ENCODE data around the gene KCNE4.

Gene KCNE4

DNA sequence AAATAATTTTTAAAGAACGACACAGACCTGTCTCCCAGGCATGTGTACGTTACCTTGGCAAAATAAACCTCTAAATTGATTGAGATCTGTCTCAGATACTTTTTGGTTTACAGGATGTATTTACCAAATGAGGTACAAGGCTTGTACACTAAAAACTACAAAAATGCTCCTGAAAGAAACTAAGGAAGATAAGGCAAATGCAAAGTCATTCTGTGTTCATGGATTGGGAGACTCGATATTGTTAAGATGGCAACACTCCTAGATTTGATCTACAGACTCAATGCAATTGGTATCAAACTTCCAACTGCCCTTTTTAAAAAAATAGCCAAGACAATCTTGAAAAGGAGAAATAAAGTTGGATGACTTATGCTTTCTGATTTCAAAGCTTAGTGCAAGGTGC, 11.5 kb upstream of the KCNE4 start:
- no peak overlapping the region for H3K4me3 ChIP-seq (ENCODE audit: low read depth, low read length)

DNA sequence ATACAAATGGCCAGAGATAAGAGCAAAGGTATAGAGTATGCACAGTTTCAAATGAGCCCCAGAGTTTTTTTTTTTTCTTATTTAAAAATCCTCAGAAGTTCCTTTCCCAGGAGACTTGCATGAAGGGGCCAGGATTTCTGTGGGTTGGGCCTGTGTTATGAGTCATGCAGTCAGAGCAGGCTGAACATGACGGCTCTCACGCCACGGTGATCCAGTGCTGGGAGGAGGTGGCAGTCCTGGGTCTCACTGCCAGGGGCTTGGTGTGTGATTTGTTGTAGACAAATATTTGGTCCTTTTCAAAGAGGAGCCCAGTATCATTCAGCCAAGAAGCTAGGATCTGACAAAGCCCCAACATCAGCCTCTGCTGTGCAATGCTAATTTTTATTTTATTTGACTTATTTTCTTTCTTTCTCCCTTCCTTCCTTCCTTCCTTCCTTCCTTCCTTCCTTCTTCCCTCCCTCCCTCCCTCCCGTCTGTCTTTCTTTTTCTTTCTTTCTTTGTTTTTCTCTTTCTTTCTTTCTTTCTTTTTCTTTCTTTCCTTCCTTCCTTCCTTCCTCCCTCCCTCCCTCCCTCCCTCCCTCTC, 10.4 kb upstream of the KCNE4 start:
- no peak overlapping the region for H3K4me3 ChIP-seq (ENCODE audit: low read depth, low read length)

DNA sequence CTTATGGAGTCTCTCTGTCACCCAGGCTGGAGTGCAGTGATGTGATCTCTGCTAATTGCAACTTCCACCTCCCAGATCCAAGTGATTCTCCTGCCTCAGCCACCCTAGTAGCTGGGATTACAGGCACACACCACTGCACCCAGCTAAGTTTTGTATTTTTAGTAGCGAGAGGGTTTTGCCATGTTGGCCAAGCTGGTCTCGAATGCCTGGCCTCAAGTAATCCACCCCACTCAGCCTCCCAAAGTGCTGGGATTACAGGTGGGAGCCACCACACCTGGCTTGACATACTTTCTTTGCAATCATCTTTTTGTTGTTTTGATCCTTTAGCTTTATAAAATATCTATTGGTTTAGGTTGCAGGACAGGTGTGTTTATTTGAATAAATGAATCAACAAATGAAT, 9.7 kb upstream of the KCNE4 start:
- no peak overlapping the region for H3K4me3 ChIP-seq (ENCODE audit: low read depth, low read length)

DNA sequence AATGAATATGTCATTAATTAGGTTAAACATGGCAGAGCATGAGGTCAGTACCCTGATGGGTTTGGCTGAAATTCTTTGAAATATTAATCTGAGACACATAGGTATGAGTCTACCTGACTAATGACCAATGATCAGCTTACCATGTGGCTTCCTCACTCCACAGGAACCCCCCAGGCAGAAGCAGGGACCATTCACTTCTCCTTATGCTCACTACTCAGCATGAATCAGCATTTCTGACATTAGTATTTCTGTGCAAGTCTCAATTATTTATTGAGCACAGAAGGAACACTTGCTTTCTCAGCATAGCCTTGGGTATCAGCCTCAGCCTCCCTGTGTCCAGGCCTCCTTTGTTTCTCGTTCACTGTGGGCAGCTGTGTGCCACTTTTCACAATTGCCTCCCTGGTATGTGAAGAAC, 9.3 kb upstream of the KCNE4 start:
- H3K4me3 ChIP-seq (ENCODE audit: low read depth, low read length) = no peak overlapping the region

DNA sequence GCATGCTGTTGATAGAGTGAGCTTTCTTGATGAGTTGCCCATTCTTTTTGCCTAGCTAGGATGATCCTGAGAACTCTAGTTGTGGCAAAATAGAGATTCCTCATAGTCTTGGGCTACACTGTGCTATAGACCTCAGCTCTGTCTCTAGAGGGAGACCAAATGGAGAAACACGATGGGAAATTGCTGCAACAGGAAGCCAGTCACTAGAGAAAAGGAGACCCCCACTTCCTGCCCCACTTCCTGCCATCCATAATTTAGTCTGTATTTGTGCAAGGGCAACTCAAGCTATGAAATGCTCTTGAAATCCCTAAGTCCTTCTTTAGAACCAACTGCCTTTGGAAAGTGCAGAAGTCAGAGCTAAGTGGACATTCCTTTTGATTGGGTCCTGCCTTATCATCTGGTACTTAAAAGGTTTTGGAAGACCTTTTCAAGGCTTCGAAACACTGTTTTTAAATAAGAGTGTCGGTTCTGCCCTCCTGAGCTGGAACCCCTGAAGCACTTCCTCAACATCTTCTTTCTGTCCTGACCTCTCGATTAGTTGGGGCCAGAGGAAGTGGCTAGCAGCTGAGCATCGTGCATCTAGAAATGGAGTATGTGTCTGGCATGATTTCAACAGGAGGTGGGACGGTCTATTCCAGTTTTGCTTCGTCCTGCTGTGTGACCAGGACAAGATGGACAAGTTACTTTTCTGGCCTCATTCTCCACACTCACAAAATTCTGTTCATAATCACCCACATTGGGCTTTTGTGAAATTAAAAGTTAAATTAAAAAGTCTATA, 8.6 kb upstream of the KCNE4 start:
- H3K4me3 ChIP-seq (ENCODE audit: low read depth, low read length) = no peak overlapping the region

DNA sequence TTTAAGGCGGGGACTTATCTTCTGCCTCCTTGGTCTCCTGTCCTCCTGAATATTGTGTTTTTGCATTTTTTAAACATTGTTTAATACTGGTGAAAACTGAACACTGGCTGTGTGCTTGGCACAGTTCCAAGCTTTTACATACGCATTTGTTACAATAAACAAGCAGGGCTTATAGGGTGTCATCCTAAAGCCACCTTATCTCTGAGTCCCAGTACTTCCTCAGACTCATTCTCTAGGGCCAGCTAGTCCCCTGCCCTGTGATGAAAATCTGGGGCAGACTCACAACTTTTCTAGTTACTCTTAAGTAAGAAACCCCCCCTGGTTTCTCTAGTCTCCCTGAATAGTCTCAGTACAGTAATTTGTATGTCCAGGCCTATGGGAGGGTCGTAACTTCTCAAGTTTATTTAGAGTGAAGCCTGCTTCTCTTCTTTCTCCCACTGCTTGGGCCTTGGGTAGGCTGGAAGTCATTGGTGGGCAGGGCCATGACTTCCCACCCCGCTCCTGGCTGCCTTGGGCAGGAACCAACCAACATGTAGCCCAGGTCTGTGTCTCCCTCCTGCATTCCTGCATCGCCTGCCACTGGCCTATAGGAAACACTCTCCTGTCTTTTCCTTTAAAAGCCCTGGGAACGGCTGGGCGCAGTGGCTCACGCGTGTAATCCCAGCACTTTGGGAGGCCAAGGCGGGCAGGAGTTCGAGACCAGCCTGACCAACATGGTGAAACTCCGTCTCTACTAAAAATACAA, 7.7 kb upstream of the KCNE4 start:
- H3K4me3 ChIP-seq (ENCODE audit: low read depth, low read length) = no peak overlapping the region

DNA sequence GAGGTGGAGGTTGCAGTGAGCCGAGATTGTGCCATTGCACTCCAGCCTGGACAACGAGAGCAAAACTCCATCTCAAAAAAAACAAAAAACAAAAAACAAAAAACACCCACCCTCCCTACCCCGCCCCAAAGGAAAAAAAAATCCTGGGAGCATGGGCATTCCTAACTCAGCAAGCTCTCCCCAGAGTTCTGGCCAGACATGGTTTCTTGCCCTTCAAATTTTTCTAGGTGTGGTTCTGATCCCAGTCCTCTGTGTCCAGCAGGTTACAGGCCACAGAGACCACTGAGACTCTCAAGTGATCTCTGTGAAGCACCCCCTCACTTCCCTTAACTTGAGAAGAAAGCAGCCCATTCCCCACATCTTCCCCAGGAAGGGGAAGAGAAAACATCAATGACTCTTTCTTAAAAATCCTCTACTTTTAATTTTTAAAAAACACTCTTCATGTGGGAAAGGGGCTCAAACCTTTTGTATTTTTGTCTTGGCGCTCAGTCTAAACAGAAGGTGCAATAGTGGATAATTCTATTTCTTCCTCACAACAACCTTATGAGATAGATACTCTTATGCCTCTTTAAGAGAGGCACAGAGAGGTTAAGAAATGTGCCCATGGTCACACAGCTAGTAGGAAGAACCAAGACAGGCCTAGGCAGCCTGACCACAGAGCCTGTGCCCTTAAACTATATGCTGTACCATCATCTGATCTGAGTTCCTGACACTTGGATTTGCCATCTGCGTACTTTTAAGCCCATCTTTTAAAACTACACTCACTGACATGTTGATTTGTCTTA, 6.9 kb upstream of the KCNE4 start:
- no peak overlapping the region for H3K4me3 ChIP-seq (ENCODE audit: low read depth, low read length)

DNA sequence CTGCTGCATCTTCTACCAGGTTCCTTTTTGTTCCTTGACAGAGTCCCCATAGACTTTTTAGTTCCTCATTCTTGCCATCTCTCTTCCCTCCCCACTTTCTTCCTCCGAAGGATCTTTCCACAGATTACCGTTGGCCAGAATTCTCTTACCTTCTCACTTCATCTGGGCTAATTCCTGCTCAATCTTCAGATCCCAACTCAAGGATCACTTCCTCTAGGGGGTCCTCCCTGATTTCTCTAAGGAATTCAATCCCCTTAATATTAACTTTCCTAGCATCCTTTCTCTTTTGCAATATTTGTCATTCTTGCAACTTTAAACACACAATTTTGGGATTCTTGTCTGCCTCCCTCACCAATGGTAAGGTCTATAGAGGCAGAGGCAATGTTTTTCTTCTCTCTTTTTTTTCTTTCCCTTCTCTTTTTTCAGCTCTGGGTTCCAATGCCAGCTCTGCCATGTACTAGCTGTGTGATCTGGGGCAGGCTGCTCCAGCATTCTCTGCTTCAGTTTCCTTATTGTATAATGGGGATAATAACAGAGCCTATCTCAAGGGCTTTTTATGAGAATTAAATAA, 5.4 kb upstream of the KCNE4 start:
- no peak overlapping the region for H3K4me3 ChIP-seq (ENCODE audit: low read depth, low read length)

DNA sequence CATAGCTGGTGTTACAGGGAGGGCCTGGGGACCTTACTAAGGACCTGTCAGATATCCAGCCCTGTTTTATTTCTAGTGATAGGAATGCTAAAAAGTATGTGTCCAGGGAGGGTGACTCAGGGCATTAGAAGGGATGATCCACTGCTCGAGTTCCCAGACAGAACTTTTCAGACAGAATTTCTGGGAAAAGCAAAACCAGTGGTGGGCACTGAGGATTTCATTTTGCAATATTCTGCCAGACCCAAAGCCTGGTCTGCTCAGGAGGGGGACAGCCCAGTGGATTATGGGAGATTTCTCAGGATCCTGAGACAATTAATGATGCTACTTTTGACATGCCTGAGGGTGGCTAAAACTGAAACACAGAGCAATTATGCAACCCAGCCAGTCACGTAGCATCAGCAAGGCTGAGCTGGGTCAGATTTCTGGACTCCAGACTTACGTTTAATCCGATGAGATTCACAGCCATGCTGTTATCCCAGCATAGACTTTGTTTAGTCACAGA, 4.7 kb upstream of the KCNE4 start:
- H3K4me3 ChIP-seq (ENCODE audit: low read depth, low read length) = no peak overlapping the region

DNA sequence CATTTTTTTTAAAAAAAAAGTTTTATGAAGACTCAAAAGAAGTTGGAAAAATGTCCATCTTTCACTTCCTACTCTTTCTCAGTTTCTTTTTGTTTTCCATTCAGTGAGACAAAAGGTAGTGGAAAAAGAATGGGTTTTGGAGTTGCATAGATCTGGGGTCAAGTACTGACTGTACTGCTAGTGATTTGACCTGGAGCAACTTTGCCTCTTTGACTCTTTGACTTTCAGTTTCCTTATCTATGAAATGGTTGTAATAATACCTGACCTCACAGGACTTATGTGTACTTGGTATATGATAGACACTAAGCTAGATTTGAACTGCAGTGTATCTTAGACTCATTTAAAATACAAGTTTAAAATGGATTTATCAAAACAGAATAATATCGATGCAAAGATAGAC, 3.5 kb upstream of the KCNE4 start:
- H3K4me3 ChIP-seq (ENCODE audit: low read depth, low read length) = no peak overlapping the region

DNA sequence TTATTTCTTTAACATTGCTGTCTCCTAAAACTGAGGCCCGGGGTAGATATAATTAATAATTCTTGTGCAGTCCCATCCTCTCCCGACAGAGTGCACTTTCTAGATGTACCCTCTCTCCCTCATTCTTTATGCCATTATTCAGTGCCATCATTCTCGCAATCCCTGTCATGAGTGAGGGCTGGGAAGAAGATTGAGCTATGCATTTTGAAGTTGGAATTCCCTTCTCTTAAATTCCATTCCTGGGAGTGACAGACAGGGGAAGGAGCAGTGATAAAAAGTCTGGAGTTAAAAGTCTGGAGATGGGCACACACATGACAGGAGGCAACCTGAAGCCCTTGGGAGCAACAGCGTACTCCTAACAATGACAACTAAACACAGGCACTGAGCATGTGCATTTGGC, 2.6 kb upstream of the KCNE4 start:
- H3K4me3 ChIP-seq (ENCODE audit: low read depth, low read length) = no peak overlapping the region

DNA sequence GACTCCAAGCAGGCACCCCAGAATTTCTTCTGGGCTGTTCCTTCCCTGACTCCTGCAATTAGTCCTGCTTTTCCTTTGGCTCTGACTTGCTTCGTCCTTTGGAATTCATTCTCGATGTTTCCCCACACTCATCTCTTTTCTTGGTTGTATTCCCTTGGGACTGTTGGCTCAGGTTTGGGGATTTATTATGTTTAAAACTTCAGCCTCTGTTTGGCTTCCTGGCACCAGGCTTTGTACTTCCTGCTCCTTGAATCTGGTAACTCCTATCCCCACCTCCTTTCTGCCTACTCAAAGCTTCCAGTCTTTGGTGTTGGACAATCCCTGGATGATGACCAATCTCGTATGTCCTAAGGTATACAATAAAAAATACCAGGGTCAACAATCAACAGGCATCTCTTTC, 1.8 kb upstream of the KCNE4 start:
- no peak overlapping the region for H3K4me3 ChIP-seq (ENCODE audit: low read depth, low read length)

DNA sequence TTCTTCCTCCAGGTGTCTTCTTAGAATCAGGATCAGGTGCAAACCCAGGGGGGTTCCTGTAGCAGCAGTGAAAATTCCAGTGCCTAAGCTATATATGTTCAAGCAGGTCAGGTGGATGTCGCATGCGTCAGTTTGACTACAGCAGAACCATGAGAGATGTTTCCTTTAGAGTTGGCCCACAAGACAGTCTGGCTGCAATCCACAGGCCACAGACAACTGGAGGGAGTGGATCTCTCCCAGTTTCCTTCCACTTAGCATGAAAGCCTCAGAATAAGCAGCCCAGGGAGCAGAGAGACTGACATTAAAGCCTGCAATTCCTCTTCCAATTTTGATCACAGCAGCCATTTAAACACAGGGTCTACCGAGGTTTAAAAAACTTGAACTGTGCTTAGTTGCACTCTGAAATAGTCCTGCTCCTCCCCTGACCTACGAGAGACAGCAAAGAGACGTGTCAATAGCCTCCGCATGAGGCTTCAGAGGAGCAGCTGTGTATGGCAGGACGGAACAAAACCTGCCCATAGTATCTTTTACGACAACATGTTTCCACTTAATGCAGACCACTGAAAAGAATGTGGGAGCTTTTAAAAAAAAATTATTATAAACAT, 988 bp upstream of the KCNE4 start:
- H3K4me3 ChIP-seq (ENCODE audit: low read depth, low read length) = no peak overlapping the region

DNA sequence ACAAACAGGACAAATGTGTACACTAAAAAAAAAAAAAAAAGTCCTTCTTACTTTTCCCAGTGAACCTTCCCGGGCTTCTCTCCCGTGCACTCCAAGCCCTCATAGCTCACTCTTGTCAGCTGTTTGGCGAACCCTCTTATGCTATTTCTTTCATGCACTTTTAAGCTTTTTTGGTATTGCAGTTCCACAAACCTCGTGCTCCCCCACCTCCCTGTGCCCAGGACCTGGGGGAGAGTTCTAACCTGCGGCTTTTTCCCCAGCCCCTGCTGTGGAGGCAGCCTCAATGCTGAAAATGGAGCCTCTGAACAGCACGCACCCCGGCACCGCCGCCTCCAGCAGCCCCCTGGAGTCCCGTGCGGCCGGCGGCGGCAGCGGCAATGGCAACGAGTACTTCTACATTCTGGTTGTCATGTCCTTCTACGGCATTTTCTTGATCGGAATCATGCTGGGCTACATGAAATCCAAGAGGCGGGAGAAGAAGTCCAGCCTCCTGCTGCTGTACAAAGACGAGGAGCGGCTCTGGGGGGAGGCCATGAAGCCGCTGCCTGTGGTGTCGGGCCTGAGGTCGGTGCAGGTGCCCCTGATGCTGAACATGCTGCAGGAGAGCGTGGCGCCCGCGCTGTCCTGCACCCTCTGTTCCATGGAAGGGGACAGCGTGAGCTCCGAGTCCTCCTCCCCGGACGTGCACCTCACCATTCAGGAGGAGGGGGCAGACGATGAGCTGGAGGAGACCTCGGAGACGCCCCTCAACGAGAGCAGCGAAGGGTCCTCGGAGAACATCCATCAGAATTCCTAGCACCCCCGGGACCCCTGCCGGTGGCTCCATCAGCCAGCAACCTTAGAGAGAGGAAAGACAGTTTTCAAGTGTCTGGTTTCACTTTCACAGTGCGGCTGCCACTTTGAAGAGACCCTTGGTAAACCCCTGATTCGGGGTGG, 826 bp downstream of the KCNE4 start:
- no peak overlapping the region for H3K4me3 ChIP-seq (ENCODE audit: low read depth, low read length)

DNA sequence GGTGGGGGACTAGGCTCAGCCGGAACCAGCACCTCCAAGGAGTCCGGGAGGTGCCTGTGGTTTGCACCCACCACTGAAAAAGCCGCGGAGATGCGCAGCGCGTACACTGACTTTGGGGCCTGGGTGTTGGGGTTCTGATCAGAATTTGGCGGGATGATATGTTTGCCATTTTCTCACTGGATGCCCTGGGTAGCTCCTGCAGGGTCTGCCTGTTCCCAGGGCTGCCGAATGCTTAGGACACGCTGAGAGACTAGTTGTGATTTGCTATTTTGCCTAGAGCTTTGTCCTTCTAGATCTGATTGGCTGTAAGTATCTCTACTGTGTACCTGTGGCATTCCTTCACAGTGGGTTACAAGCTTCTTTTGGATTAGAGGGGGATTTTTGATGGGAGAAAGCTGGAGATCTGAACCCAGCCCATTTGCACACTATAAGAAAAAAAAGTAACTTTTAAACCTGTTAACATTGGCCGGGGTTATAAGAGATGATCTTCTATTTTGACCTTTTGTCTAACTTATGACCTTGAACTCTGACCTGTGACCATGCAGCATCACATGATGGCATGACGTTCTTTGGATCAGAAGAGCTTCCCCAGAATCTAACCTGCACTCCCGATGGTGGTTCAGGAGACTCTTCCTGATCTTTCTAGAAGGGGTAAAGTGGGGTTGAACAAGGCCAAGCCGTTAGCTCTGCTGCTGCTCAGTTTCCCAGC, 1.6 kb downstream of the KCNE4 start:
- no peak overlapping the region for H3K4me3 ChIP-seq (ENCODE audit: low read depth, low read length)

DNA sequence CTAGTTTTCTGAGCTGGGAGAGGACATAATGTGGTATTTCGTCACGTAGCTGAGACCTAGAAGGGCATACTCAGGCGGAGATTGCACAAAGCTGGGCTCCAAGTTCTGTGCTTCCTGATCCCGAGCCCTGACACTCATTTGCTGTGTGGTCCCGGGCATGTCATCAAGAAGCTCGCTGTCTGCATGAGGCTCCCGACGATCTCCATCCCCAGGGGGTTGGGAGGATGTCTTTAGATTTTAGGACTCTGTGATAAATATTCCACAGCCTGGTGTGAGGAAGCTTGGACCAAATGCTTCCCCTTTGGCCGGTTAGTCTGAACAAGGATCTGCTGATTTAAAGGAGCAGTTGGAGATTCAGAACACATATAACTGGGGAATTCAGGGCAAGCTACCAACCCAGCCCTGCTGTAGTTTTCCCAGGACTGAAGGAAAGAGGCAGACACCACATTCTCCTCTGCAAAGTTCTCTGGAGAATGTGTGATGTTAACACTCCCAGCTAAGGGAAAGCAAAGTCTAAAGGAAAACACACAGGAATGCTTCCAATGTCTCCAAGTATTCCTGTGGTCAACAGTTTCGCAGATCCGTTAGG, 2.3 kb downstream of the KCNE4 start:
- no peak overlapping the region for H3K4me3 ChIP-seq (ENCODE audit: low read depth, low read length)

DNA sequence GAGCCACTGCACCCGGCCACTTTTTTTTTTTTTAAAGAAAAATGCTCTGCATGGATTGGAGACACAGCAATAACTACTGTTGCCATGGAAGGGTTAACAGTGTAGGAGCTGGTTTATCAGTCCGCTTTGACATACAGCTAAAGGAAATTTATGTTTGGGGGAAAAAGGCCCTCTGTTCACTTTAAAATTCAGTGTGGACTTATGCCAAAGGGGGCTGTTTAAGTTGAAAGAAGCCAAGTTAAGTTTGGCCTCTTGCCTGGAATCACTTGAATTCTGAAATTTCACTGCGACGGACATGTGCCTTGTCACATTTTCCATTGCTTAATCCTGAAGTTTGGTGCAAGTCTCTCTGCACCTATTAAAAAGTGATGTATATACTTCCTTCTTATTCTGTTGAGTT, 3.1 kb downstream of the KCNE4 start:
- no peak overlapping the region for H3K4me3 ChIP-seq (ENCODE audit: low read depth, low read length)

DNA sequence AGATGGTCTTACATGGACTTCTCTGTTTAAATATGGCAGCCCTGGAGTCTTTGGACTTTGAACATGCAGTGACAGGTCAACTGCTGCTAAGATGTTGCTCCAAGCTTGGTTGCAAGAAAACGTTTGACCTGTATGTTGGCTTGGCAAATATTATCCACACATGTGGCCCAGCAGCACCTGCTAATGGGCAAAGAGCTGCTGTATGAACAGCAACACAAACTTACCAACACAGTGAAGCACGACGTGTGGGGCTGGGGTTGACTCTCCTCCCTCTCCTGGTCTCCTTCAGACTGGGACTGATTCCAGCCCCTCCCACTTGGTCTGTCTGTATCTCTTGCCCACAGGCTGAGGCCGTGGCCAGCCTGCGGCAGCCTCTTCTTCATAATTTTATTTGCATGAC, 3.8 kb downstream of the KCNE4 start:
- no peak overlapping the region for H3K4me3 ChIP-seq (ENCODE audit: low read depth, low read length)

Measured in iPS-11a (cell line).